ENCODE measurements around the gene EARS2. TPM values are rescaled to one million over a fixed set of nuclear protein-coding genes. Genes with fewer than 3 reads are reported as not detected.

Gene EARS2
- total and polyA plus RNA-seq, 10 of the 15 experiments (the other 5 are each of a cell fraction or from before 2014, with no cell fraction given) = 12.9 to 65.9 (median 33.5) TPM

DNA sequence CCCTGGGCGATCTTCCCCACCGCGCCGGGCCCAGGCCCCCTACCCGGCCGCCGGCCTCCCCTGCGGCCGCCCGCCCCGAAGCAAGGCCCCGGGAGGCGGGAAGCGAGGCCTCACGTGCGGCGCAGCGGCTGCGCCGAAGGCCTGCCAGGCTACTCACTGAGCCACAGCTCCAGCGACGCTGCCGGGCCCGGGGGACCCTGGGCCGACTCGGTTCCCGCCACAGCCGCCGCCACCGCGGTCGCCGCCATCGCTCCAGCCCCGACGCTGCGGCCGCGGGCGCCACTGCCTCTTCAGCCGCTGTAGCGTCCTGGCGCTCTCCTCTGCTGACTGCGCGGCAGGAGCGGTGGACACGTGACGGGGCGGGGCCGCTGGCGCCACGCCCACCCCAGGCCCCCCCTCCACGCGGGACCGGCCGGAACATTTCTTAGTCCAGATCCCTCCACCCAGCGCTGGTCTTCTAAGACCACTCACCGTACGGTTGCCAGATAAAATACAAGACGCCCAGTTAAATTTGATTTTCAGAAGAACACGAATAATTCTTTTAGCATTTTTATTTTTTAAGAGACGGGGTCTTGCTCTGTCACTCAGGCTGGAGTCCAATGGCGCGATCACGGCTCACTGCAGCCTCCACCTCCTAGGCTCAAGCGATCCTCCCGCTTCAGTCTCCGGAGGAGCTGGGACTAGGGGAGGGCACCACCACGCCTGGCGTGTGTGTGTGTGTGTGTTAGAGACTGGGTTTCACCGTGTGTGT lies 46.8 kb downstream of the EARS2 start, which contains the start of gene GGA2:
GGA2 (minus strand) TSS at position 331 of the 751 bp plus-strand sequence; CDS start at position 248, 83 bp downstream.
- intact Hi-C loops (cut with micrococcal nuclease; ENCODE audit: unreplicated experiment) (no loop called here), in situ Hi-C loops (cut with MboI) (no loop called here)
- Histone ChIP-seq H3K9me3 (replicated peaks; ENCODE audit: control insufficient read depth, insufficient read depth, low read length) (no peaks in the 10 kb centered on the region), H3K27ac (ENCODE audit: control insufficient read depth, insufficient read depth) (peak within 1 kb of the TSS; percentile 76), H3K4me3 (peak within 1 kb of the TSS; percentile 94), H3K36me3 (ENCODE audit: control insufficient read depth in 2 of 2, insufficient read depth in 2 of 2, low read length in 1 of 2) (no peaks in the 10 kb centered on the region), H3K79me2 (ENCODE audit: control insufficient read depth, insufficient read depth, low read length) (peaks cover 53% of the 10 kb centered on the region), H3K27me3 (replicated peaks in 1 of 2; ENCODE audit: control insufficient read depth in 2 of 2, insufficient read depth in 2 of 2, low read length in 1 of 2) (no peaks in the 10 kb centered on the region), H3K9ac (ENCODE audit: control insufficient read depth, insufficient read depth, low read length) (peak within 1 kb of the TSS; percentile 86), H3K4me2 (ENCODE audit: control insufficient read depth, insufficient read depth) (peak within 1 kb of the TSS; percentile 91), H3K4me1 (ENCODE audit: control insufficient read depth, insufficient read depth, low read length) (peaks cover 16% of the 10 kb centered on the region), H4K20me1 (ENCODE audit: control insufficient read depth, insufficient read depth) (peaks cover 12% of the 10 kb centered on the region), H2AFZ (ENCODE audit: control insufficient read depth, low read depth, low read length) (peak within 1 kb of the TSS; percentile 93)
- ChIA-PET RAD21 (ENCODE audit: unreplicated experiment) (interaction anchor here (0.6 kb wide), 1 partner anchor 1378 kb away, joined by 3 read pairs; no protein-coding TSS in a partner anchor), SMC1A (ENCODE audit: uncharacterized antibody, unreplicated experiment) (no interaction called here), POLR2A (interaction anchor here (0.7 to 2.1 kb wide), 3 partner anchors 8 to 13 kb away, joined by 3 to 6 read pairs (median 4); no protein-coding TSS in a partner anchor), CTCF (interaction anchor here (1.9 to 5.1 kb wide), 2 partner anchors 46 to 87 kb away, joined by 8 to 35 read pairs; partner anchors contain the start of genes EARS2 and UBFD1)
- no TSS peak for BruUV-seq (replicated peaks)
- ATAC-seq = peak; percentile 84
- no peak for DNase-seq (ENCODE audit: low read depth, low spot score)
- peak; percentile 90 for FAIRE-seq
- under 1% methylated on average over 51 of the region's 71 CpGs for WGBS (ENCODE audit: insufficient coverage, insufficient replicate concordance, low lambda C conversion rate, missing lambda C conversion rate)
- TF ChIP-seq POLR2A (IDR thresholded peaks at IDR 0.05; ENCODE audit: low read depth, low read length) (peak; percentile 95), DPF2 (IDR thresholded peaks at IDR 0.05) (peak; percentile 90), RAD21 (IDR thresholded peaks at IDR 0.05; ENCODE audit: insufficient read depth, low read depth, low read length) (no peak), BACH1 (IDR thresholded peaks at IDR 0.05; ENCODE audit: borderline replicate concordance) (peak; percentile 93), SP1 (IDR thresholded peaks at IDR 0.05; ENCODE audit: low read depth, low read length) (peak; percentile 49), POLR2AphosphoS2 (IDR thresholded peaks at IDR 0.05; ENCODE audit: low read depth, low read length) (0 out of 2 replicates have a peak, but pooled peaks have one; percentile 47), NFYB (IDR thresholded peaks at IDR 0.05; ENCODE audit: insufficient read depth, low read depth, low read length) (no peak), ZNF217 (IDR thresholded peaks at IDR 0.05) (0 out of 2 replicates have a peak, but pooled peaks have one; percentile 23), ZNF687 (IDR thresholded peaks at IDR 0.05) (peak; percentile 82), CREB1 (IDR thresholded peaks at IDR 0.05; ENCODE audit: low read depth) (peak; percentile 12; the same call in 1 of the 2 replicates), TCF3 (IDR thresholded peaks at IDR 0.05; ENCODE audit: borderline replicate concordance, insufficient read depth, low read depth, low read length) (0 out of 2 replicates have a peak, but pooled peaks have one; percentile 67), IKZF1 (conservative IDR thresholded peaks at IDR 0.05) (peak; percentile 87), PAX5 (IDR thresholded peaks at IDR 0.05; ENCODE audit: borderline replicate concordance, low read depth, low read length) (peak; percentile 52; the same call in 1 of the 2 replicates), BCL3 (IDR thresholded peaks at IDR 0.05; ENCODE audit: borderline replicate concordance, insufficient read depth, low read depth, low read length, poor library complexity, severe bottlenecking) (peak; percentile 87), STAT1 (conservative IDR thresholded peaks at IDR 0.05) (0 out of 2 replicates have a peak, but pooled peaks have one; percentile 44), RUNX3 (IDR thresholded peaks at IDR 0.05; ENCODE audit: low read length) (peak; percentile 33; the same call in 1 of the 2 replicates), ATF2 (IDR thresholded peaks at IDR 0.05; ENCODE audit: low read length) (no peak), PML (IDR thresholded peaks at IDR 0.05; ENCODE audit: low read length) (peak; percentile 21; the same call in 1 of the 2 replicates)

All from GM12878 (cell line).